Measurements from ENCODE around the gene VPS37D.
"Not testable (repeated sequence)": the region's sequence is repeated elsewhere in the genome, so short reads cannot be mapped to it uniquely, and the experiment has no call there.

Gene VPS37D

DNA sequence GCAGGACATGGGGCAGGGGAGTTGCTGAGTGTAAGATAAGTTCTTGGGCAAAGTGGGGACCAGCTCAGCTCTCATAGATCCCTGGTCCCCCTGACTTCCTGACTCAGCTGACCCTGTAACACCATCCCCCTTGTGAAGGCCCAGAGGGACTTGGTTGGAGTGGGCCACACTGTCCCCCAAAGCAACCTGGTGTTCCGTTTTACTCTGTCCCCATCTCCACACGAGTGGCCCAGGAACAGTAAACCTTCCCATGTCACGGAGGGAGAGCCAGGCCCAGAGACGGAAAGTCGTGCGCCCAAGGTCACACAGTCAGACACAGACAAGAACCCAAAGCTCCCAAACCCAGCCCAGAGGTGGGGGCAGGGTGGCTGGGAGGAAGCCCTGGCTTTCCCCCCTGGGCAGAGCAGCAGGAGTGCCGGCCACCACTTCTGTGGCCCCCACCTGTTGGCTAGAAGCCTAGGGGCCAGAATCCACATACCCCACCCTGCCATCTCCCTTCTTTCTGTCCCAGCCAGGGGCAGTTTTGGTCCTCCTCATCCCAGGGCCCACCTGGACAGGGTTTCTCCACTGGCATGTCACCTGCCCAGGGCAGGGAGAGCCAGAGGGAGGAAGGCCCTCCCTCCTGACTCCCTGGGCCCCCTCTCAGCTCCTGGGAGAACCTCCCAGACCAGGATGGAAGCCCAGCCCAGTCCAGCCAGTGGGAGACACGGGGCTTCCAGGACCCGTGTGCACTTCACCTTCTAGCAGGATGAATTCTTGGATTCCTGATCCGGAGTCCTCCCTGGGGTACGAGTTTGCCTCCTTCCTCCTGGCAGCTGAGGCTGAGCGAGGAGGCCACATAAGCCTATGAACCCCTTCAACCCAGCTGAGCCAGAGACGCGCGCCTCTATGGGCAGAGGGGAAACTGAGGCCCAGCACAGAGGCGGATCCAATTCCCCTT lies 20.6 kb upstream of the VPS37D start:
- DNase-seq = no peak

DNA sequence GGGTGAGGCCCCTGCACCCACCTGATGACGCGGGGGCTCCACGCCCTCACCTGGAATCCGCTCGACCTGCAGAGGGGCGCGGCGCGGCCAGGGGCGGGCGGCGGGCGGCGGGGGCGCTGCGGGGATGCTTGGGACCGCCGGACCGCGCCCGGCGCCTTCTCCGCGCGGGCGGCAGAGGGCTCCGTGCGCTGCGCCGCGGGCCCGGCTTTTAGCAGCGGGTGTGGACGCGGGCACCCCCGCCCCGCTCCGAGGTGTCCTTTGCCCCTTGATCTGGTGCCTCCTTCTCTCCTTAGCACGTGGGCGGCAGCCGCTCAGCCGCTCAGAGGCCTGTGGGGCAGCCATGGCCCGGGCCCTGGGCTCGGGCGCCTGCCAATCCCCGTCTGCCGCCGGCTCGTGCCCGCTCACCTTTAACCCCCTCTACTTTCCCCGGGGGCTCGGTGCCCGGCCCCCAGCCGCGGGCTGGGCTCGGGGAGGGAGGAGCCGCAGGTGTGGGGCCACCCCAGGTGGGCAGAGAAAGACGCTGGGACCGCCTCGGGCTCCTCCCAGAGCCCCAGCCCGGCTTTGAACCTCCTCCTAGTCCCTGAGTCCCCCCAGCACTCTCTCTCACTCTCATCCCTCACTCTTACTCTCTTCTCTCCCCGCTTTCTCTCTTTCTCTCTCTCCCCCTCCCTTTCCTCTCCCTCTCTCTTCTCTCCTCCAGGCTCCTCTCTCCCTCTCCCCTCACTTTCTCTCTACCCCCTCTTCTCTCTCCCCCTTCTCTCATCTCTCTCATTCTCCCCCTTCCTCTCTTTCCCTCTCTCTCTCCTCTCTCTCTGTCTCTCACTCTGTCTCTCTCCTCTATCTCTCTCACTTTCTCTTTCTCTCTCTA lies 19.7 kb upstream of the VPS37D start:
- no peak for DNase-seq

DNA sequence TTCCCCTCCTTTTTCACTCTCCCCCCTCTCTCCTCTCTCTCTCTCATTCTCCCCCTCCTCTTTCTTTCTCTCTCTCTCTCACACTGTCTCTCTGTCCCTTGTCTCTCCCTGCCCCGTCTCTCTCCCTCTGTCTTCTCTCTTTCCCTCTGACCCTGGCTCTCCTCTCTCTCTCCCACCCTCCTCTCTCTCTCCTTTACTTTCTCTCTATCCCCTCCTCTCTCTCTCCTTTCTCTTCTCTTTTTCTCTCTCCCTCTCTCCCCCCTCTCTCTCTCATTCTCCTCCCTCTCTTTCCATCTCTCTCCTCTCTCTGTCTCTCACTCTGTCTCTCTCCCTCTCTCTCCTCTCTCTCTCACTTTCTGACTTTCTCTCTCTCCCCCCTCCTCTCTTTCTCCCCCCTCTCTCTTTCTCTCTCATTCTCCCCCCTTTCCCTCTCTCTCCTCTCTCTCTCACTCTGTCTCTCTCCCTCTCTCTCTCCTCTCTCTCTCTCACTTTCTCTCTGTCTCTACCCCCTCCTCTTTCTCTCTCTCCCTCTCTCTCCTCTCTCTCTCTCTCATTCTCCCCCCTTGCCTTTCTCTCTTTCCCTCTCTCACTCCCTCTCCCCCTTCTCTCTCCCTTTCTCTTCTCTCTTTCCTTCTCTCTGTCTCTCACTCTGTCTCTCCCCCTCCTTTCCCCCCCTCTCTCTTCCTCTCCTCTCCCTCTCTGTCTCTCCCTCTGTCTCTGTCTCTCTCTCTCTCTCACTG lies 18.9 kb upstream of the VPS37D start:
- no peak for DNase-seq

DNA sequence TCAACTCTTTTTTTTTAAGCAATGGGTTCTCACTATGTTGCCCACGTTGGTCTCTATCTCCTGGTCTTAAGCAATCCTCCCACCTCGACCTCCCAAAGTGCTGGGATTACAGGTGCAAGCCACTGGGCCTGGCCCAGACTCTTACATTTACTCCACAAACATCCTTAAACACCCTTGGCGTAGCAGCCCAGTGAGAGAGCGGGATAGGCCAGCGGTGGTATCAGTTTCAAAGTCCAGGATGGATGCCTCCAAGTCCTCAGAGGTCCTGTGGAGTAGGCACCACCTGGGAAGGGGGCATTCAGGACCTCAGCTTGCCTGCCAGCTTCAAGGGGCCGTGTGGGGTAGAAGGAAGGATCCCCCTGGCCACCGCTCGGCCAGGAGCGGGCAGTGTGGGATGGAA lies 18.1 kb upstream of the VPS37D start:
- DNase-seq = no peak

DNA sequence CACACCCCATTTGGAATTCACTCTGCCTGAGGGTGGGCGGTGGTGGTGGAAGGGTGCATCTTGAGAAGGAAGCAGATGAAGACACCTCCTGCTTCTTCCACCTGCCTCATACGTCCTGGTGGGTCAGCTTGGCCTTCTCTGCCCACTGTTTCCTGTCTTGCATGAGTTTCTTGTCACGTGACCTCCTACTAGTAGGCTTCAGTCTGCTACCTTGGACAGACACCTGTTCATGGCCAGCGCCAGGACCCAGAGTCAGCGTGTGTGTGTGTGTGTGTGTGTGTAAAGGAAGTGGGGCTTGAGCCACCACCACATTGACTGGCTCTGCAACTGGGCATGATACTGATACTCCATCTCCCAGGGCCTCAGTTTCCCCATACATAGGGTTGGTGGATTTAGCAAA lies 17.1 kb upstream of the VPS37D start:
- no peak for DNase-seq

DNA sequence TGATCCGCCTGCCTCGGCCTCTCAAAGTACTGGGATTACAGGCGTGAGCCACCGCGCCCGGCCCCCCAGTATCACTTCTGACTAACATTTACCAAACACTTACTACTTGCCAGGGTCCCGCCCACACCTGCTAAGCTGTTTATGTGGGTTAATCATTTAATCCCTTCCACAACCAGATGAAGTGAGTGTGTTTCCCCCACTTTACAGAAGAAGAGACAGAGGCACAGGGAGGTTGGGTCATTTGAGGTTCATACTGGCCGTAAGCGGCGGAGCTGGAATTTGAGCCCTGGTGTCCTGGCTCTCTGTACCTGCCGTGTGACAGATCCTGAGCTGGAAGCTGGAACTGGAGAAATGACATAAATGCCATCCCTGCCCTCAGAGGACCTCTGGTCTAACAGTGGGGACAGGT lies 15.1 kb upstream of the VPS37D start:
- no peak for DNase-seq

DNA sequence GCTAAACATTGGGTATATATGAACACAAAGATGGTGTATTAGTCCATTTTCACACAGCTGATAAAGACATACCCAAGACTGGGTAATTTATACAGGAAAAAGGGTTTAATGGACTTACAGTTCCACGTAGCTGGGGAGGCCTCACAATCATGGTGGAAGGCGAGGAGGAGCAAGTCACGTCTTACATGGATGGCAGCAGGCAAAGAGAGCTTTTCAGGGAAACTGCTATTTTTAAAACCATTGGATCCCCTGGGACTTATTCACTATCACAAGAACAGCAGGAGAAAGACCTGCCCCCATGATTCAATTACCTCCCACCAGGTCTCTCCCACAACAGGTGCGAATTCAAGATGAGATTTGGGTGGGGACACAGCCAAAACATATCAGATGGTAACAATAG lies 12.3 kb upstream of the VPS37D start:
- not testable (repeated sequence) for DNase-seq

DNA sequence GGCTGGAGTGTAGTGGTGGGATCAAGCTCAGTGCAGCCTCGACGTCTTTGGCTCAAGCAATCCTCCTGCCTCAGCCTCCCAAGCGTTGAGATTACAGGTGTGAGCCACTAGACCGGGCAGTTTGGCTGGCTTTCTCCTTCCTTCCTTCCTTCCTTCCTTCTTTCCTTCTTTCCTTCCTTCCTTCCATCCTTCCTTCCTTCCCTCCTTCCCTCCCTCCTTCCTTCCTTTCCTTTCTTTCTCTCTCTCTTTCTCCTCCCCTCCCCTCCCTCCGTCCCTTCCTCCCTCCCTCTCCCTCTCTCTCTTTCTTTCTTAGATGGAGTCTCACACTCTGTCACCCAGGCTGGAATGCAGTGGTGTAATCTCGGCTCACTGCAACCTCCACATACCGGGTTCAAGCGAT lies 7.6 kb upstream of the VPS37D start:
- DNase-seq = no peak

DNA sequence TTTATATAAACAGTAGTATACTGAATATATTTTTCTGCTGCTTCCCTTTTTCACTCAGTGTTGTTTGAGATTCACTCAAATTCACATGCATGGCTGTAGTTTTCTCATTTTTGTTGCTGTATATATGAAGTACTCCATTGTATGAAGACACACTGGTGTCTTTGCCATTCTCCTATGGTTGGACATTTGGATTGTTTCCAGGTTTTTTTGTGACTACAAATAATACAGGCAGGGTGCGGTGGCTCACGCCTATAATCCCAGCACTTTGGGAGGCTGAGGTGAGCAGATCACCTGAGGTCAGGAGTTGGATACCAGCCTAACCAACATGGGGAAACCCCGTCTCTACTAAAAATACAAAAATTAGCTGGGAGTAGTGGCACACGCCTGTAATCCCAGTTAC lies 7.0 kb upstream of the VPS37D start:
- DNase-seq = not testable (repeated sequence)

DNA sequence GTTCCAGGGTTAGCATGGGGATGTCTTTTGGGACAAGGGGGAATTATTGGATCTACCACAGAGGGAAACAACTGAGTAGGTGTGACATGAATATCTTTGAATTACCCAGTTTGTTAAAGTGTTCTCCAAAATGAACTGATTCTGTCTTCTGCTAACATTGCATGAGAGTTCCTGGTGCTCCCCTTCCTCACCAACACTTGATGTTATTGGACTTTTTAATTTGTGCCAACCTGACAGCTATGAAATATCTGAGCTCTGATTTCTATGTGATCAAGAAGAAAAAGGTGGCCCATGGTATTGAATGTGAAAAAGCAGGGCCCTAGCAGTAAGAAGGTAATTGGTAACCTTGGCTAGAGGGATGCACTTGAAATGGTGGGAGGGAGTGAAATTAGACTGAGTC lies 4.6 kb upstream of the VPS37D start:
- no peak for DNase-seq

DNA sequence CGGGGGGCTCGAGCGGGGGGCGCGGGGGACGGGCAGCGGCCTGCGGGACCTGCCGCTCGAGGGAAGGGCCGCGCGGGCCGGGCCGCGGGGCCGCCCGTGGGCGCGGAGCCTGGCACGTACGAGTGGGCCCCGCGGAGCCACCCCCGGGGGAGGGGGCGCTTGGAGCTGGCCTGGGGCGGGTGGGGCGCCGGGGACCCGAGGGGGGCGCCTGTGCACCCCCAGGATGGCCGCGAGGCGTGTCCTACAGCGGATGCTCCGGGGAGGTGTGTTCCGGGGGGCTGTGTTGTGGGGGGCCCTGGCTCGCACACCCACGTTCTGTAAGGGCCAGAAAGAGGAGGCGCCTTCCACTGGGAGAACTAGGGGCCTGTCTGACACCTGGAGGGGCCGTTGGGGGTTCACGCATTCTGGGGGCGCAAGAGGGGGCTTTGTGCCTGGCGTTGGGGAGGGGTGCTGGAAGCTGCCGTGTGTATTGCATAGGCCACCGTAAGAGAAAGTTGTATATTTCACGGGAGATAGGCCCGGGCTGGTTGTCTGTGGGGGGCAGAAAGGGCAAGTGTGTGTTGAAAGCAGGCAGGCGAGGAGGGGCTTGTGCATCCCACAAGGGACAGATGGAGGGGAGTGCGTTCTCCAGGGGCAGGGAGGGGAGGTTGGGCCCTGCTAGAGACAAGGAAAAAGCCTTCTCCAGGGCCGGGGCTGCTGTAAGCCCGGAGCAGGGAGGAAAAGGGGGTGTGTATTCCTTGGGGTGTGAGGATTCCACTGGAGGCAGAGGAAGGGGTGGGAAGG lies 663 bp downstream of the VPS37D start:
- no peak for DNase-seq

DNA sequence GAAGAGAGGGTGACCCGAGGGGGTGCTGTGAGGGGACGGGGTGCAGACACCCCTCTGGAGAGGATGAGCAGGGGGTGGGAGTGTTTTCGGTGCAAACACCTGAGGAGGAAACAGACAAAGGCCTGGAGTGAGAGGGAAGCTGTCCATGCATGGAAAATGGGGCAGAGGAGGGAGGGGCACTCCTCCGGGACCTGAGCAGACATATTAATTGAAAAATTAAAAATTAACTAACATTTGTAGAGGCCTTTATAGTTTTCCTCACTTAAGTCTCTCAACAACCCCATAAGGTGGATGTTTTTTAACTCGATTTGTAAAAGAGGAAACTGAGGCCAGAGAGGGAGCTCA lies 1.2 kb downstream of the VPS37D start:
- no peak for DNase-seq

DNA sequence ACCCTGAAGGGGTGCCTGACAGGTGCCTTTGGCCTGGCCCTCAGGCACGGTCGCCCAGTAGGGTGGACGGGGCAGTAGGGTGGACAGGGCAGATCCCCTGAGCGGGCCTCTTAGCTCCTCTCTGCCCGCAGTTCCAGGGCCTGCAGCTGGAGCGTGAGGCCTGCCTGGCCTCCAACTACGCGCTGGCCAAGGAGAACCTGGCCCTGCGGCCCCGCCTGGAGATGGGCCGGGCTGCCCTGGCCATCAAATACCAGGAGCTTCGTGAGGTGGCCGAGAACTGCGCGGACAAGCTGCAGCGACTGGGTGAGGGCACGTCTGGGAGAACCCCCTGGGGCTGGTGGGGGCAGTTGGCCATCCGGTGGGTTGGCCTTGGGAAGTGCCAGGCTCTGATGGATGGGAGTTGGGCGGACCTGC lies 1.7 kb downstream of the VPS37D start:
- DNase-seq = no peak

DNA sequence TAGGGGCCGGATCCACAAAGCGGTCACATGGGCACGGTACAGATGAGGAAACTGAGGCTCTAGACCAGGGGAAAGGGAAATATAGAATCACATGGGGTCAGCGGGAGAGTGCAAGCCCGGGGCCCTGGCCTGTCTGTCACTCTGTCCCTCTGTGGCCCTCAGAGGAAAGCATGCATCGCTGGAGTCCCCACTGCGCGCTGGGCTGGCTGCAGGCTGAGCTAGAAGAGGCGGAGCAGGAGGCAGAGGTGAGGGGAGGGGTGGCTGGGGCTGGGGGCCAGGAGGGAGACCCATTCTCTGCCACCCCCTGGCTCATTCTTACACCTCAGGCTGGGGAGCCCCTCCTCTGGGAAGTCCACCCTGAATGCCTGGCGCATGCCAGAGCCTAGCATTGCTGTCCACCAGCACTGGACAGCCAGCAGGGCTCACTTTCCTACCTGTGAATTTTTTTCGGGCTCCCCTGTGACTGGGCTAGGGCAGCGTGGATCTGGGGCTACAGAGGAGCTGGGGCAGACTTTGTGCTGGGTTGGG lies 2.3 kb downstream of the VPS37D start:
- DNase-seq = no peak

DNA sequence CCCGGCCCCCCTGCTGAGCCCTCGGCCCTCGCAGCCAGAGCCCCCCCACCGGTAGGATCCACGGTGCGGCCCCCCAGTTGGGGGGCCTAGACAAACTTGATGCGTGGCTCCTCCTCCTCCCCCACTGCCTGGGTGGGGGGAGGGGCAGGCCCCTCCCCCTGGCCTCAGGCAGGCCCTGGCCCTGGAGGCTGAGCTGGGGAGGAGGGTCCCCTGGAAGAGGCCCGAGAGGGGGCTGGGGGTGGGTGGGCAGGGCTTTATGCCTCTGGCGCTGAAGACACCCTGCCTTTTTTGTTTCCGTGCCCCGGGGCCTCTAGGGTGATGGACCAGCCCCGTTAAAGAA lies 3.7 kb downstream of the VPS37D start:
- DNase-seq = no peak

DNA sequence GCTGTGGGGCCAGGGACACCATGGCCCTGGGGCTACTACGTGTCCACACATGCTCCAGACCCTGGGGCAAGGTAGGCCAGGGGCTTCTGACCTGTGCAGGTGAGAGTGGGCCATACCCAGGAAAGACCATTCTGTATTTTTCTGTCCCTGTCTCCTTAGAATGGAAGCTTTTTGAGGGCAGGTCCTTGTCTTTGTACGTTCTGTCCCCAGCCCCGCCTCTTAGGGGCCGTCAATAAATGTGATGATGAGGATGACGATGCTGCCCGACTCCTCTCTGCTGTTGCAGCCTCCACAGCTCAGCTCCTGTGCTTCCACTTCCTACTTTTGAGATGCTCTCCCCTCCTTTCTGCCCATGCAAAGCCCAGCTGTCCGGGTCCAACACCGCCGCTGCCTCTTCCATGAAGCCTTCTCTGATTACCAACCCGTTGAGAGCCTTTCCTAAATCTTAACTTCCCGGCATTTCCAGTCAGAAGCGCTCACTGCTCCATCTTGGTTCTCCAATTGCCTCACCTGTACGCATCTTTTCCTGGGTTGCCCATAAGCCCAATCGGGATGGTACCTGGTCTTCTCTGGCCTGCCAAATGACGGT lies 4.3 kb downstream of the VPS37D start:
- DNase-seq = no peak

DNA sequence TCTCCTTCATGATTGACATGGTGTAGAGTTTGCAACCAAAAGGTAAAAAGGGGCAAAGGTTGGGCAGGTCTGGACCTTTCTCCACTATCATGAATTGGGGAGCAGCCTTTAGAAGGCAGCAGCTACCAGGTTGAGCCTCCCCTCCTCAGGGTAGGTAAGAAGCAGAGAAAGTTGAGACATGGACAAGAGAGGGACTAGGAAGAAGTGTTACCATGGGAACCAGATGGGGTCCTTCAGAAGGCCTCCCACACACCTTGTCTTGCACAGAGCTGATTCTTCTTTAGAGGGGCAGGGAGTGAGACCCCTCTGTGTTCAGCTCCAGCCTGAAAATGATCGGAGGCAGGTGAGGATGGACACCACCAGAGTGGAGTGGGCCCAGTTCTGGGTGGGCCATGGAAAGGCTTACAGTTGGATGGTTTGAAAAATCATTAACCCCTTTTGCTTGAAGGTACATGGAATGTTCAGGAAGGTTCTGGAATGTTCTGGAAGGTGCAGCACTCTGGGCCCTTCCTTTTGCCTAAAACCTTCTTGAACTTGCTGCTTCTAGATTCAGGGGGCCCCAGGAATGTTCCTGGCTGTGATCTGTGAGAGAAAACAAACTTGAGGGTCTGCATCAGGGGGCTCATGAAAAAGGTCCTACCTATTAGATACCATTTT lies 7.0 kb downstream of the VPS37D start:
- no peak for DNase-seq

DNA sequence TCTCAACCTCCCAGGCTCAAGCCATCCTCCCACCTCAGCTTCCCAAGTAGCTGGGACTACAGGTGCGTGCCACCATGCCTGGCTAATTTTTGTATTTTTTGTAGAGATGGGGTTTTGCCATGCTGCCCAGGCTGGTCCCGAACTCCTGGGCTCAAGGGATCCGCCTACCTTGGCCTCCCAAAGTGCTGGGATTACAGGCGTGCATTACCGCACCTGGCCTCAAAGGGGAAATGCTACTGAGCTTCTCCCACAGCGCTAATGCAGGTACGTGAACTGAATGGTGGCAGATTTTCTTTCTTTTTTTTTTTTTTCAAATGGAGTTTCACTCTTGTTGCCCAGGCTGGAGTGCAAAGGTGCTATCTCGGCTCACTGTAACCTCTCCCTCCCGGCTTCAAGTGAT lies 8.4 kb downstream of the VPS37D start:
- DNase-seq = not testable (repeated sequence)

DNA sequence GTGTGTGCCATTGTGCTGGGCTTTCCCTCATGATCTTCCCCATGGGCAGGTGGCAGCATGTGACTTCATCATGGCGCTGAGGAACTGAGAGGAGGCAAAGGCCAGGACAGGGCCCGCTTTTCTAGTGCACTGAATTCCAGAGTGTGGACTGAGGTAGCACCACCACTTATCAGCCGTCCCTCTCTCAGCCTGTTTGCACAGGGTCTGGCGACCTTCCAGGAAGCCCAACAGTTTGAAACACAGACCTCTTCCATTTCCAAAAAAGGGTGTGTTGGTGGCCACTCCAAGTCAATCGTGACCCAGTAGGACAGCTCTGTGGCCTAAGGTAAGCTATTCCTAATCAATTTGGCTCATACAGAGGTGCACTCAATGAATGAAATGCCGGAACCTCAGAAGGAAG lies 11.2 kb downstream of the VPS37D start:
- DNase-seq = no peak

DNA sequence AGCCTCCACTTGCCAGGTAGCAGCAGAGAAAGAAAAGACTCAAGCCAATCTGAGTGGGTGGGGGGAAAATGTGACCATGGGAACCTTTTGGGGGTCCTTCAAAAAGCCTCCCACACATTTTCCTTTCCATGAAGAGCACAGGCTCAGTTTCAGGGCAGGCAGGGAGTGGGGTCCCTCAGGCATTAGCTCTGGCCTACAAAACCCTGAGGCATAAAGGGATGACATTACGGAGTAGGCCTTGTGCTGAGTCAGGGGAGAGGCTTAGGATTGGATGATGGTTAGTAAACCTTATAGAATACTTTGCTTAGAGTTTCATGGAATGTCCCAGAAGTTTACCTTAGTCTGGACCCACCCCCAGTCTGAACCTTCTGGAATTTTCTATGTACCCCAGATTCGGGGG lies 12.1 kb downstream of the VPS37D start:
- DNase-seq = no peak

DNA sequence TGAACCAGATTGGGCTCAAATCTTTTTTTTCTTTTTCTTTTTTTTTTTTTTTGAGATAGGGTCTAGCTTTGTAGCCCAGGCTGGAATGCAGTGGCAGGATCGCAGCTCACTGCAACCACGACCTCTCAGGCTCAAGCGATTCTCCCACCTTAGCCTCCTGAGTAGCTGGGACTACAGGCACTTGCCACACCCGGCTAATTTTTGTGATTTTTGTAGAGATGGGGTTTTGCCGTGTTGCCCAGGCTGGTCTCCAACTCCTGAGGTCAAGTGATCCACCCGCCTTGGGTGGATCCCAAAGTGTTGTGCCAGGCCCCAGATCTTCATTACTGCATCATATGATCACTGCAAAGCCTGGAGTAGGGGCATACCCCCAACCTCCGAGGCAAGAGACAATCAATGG lies 12.9 kb downstream of the VPS37D start:
- no peak for DNase-seq

DNA sequence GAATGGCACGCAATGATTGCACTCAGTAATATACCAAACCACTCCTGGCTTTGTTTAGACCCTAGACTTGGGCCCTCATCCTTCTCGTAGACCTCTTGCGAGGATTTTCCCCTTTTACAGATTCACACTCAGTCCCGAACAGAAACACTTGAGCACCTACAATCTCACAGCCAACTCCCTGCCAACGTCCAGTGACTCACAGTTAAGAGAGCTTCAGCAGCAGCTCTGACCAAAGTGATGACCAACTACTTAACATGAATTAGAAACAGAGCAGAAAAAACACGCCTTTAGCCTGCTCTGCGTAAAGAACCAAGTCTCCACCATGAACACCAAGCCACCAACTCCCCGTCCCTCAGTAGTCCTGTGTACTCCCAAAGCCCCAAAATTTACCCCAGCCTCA lies 13.4 kb downstream of the VPS37D start:
- no peak for DNase-seq

Data from SHP77 (cell line).